CD4-positive, alpha-beta T cell treated with Interleukin-17A for 4 hours (primary cell): ENCODE measurements around the gene TCEAL1.
"Not testable (repeated sequence)": the region's sequence is repeated elsewhere in the genome, so short reads cannot be mapped to it uniquely, and the experiment has no call there.

Source experiments
- DNase-seq: peaks from one replicate; pipeline ENCODE4 v3.0.0-alpha.2; 2020; ENCODE audit warnings: mixed read lengths

Gene TCEAL1

DNA sequence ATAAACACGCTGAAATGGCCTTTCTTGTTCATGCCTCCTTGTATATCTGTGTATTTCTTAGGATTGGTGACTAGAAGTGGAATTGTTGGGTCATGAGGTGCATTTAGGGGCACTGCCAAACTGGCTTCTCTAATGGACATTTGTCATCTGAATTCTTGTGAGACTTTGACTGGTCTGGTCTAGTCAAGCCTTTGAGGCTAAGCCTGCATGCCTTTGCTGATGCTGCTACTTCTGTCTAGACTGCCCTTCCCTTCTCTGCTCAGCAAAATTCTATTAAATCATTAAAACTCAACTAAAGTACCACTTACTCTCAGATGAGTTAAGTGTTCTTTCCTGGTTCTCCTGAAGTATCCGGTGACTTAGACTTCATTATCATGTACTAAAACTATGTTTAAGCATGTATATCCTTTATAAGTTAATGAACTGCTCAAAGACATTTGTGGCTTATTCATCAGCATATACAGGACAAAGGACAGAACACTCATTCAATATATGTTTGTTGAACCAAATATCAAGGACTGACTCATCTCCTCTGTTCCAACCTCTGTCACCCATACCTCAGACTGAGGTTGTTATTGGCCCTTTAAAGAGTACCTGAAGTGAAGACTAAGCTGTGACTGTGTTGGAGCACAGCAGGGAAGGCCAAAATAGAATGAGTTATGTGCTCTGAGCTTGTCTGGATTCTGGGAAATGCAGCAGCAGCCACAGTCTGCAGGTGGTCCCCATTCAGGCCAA is 9.0 kb downstream of the TCEAL1 start:
- no peak for DNase-seq

DNA sequence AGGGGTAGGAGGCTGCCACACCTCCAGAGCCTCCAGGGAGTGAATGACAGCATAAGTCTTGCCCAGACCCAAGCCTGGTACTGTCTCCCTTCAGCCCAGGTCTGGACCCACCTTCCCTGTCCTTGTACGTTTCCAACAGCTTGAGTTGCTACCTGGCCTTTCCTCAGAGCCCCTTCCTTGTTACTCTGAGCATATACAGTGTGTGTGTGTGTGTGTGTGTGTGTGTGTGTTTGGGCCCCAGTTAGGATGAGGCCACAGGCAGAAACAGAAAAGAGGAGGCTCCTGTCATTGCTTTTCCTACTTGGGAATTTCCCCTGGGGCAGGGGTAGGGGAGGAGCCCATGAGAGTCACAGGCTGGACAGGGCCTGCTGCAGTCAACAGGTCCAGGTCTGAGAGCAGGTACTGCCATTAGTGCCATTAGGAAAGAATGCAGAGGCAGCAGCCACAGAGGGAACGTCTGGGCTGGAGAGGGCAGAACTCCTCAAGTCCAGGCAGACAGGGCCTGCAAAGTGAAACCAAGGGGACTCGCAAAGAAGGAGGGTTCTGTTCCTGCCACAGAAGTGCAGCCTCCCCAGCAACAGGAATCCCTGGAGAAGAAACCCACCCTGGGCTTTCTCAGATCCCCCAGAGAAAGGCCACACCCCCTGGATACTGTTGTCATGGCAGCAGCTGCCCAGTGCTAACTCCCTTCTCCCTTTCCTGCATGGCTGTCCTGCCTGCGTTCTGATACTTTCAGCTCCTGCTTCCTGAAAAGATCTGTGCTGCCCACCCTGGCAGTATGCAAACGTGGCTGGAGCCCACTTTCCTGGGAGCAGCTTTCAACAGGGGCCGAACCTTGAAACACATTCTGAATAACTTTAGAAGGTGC is 9.9 kb downstream of the TCEAL1 start:
- DNase-seq, result not testable (repeated sequence)

DNA sequence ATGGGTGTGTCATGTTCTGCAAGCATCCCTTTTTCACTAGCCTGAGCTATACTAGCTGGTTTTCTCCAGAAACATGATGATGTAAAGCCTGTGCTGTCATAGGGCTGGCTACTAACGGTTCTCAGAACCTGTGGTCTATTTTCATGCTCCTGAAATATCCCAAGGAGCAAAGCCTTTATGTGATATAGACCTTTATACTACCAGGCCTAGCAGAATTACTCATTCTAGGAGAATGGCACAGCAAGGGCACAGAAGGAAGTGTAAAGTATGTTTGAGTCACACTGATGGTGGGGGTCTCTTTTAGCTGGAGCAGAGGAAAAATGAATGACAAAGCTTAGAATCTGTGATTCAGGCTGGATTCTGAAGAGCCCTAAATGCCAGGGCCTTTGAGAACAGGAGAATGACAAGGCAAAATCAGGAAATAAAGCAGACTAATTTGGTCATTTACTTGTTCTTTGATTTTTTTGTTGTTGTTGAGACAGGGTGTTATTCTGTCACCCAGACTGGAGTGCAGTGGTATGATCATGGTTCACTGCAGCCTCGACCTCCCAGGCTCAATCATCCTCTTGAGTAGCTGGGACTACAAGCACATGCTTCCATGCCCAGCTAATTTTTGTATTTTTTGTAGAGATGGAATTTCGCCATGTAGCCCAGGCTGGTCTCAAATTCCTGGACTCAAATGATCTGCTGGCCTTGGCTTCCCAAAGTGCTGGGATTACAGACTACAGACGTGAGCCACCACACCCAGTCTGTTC is 11.8 kb downstream of the TCEAL1 start:
- DNase-seq, result no peak

DNA sequence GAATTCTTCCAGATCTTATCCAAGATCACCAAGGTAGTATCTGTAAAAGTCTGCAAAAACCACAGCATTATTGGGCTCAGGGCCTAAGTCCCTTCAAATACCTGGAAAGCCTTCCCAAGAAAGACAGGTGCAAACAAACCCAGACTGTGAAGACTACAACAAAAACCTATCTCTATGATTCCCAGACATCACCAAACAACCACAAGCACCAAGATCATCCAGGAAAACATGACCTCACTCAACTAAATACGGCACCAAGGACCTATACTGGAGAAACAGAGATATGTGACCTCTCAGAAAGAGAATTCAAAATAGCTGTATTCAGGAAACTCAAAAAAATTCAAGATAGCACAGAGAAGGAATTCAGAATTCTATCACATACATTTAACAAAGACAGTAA is 15.3 kb downstream of the TCEAL1 start:
- DNase-seq, result no peak

DNA sequence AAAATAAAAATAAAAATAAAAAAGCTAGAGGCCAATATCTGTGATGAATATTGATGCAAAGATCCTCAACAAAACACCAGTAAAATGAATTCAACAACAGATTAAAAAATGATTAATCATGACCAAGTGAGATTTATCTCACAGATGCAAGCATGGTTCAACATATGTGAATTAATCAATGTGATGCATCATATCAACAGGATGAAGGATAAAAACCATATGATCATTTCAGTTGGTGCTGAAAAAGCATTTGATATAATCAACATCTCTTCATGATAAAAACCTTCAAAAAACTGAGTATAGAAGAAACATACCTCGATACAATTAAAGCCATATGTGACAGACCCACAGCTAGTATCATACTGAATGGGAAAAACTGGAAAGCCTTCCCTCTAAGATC is 18.9 kb downstream of the TCEAL1 start:
- no peak for DNase-seq

DNA sequence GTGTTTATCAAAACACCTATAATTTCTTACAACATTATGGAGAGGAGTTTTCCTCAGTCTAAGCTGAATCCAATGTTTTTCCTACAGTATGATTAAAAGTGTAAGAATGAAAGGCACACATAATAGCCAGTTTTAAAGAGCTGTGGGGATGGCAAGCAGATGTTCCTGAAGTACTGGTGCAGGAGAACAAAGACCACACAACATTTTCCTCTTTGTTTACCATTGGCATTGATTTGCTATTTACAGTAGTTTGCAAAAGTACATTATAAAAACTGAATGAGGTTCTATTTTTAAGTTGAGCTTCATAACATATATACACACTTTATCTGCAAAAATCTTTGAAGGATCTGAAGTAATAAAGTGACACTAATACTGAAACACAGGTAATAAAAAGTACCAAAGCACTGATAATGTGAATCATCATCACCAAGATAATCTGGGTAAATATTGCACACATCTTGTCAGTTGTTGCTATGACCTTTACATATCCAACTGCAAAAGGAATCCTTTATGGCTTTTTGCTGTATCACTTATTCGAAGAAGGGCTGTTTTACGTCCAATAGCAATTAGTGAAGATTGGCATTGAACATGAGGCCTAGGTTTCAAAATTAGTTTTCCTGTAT is 22.5 kb downstream of the TCEAL1 start:
- no peak for DNase-seq

DNA sequence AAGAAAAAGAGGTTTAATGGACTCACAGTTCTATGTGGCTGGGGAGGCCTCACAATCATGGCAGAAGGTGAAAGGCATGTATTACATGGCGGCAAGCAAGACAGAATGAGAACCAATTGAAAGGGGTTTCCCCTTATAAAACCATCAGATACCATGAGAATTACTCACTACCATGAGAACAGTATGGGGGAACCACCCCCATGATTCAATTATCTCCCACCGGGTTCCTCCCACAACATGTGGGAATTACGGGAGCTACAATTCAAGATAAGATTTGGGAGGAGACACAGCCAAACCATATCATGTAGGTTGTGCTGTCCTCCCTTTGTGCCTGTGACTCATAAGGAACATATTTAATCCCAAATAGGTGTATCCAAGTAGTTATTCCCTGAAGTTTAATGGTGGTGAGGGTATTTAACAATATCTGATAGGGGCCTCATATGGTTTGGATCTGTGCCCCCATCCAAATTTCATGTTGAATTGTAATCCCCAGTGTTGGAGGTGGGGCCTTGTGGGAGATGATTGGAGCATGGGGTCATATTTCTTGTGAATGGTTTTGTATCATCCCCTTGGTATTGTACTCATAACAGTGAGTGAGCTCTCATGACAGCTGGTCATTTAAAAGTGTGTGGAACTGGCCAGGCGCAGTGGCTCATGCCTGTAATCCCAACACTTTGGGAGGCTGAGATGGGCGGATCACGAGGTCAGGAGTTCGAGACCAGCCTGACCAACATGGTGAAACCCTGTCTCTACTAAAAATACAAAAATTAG is 26.6 kb downstream of the TCEAL1 start:
- DNase-seq, result not testable (repeated sequence)

- no peak for DNase-seq
Observed at GRCh38 chrX:103656617-103657016, 27.8 kb downstream of the TCEAL1 start.

DNA sequence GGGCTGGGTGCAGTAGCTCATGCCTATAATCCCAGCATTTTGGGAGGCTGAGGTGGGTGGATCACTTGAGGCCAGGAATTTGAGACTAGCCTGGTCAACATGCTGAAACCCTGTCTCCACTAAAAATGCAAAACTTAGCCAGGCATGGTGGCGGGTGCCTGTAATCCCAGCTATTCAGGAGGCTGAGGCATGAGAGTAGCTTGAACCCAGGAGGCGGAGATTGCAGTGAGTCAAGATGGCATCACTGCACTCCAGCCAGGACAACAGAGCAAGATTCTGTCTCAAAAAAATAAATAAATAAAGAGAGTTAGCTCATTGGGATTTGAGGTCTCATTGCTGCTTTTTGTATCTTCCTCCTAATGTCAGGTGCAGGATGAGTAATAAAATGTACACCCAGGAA is 28.3 kb downstream of the TCEAL1 start:
- not testable (repeated sequence) for DNase-seq

GRCh38 chrX:103658681-103659433 is 30.1 kb downstream of the TCEAL1 start:
- no peak for DNase-seq

DNA sequence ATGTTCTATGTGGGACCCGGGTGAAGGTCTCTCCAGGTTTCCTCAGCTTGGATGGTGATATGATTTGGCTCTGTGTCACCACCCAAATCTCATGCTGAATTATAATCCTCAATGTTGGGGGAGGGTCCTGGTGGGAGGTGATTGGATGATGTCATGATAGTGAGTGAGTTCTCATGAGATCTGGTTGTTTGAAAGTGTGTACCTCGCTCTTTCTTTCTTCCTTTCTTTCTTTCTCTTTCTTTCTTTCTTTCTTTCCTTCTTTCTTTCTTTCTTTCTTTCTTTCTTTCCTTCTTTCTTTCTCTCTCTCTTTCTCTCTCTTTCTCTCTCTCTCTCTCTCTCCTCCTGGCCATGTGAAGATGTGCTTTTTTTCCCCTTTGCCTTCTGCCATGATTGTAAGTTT is 30.7 kb downstream of the TCEAL1 start:
- not testable (repeated sequence) for DNase-seq

DNA sequence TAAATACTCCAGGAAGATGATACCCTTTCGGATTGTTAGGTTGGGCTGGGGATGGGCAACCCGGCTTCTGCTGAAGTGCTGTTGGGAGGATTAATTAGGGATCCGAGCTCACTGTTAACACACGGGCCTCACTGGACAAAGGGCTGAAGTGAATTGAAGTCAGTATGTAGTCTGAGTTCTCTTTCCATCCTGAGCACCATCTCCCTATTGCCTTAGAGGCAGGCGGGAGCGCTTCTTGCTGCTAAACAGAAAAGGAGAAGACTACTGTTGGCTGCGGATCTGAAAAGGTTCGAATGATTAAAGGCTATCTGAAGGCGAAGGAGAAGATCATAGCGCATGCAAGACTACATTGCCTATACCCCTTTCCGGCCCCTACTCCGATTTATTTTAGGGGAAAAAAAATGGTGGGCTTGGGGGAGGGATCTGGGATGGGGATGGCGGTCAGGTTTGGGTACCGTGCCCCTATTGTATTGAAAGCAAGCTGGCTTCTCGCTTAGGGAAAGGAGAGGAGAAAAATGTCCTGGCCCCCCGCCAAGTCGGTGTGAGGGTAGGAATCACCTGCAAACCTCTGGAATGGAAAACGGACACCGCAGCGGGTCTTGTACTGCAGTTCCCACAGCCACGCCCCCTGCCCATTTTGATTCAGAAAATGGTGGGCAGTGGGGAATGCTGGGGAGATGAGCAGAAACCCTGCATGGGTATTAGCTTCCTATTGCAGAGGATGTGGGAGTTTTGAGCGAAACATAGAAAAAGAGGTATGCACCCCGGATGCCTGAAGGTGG is 35.4 kb downstream of the TCEAL1 start:
- no peak for DNase-seq

DNA sequence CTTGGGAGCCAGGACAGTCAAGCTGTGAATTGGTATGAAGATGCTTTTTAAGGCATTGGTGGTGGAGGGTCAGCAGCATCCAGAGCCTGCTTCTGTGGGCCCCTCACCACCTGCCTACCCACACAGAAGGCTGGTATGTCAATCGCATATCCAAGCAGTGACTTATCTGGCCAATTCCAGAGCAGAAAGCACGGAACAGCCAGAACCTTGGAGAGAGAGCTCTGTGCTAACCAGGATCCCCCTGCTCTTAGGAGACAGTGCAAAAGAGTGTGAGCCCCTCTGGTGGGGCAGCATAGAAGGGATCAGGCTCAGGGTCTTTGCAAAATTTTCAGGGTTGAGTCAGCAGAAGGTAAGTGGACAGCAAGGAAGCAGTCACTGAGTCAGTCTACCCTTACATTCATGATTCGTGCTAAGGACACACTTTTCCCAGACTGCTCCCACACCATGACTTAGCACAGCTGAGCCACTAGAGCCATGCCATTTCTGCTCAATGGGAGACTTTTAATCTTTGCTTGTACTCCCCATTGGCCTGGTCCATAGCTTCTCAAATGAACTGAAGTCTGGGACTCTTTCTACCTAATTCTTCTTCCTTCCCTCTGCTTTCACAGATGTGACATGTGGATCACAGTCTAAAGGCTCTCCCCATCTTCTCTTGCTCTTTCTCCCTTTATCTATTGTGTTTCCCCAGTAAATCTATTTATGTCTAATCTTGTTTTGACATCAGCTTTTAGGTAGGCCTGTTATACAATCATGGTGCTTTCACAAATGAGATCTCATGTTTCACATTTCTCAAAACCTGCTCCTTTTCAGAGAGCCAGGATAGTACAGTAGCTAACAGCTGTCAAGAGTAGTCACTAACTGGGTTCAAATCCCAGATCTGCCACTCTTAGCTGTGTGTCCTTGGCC is 37.7 kb downstream of the TCEAL1 start:
- DNase-seq, result no peak

- no peak for DNase-seq
Observed at GRCh38 chrX:103669745-103670144, 41.0 kb downstream of the TCEAL1 start.

- no peak for DNase-seq
Observed at GRCh38 chrX:103674531-103675454, 46.0 kb downstream of the TCEAL1 start.

- DNase-seq, result no peak
Observed at GRCh38 chrX:103678199-103678993, 49.6 kb downstream of the TCEAL1 start.
